Endothelial cell of umbilical vein (primary cell): ENCODE data around the gene SHISA6.

Experiments used
- EZH2 ChIP-seq: IDR thresholded peaks from 2 replicates; pipeline ENCODE4 v1.6.1; 2012; ENCODE audit warnings: borderline replicate concordance, low read depth, mild to moderate bottlenecking, moderate library complexity, low read length, inconsistent platforms; ENCODE audit not compliant: severe bottlenecking
- POLR2A ChIP-seq: IDR thresholded peaks from 2 replicates; pipeline ENCODE4 v1.6.1; 2012; ENCODE audit warnings: low read depth, mild to moderate bottlenecking, control low read depth, low read length
- POLR2AphosphoS5 ChIP-seq: IDR thresholded peaks from 2 replicates; pipeline ENCODE4 v1.6.1; 2012; ENCODE audit warnings: low read depth, mild to moderate bottlenecking, control low read depth, low read length, moderate library complexity; ENCODE audit not compliant: insufficient read depth
- TF ChIP-seq, protein P1 (sequence below), 2 donors: IDR thresholded peaks; 1 replicate in 1 of 2; 2 replicates in 1 of 2; pipeline ENCODE4 v1.5.1; 2011; ENCODE audit warnings: low read length in 2 of 2, mild to moderate bottlenecking in 2 of 2, moderate library complexity in 2 of 2, control low read depth in 1 of 2, inconsistent platforms in 1 of 2, low read depth in 1 of 2; ENCODE audit not compliant: insufficient read depth in 1 of 2; ENCODE audit errors: extremely low read depth in 1 of 2
- TF ChIP-seq, protein P2 (sequence below): IDR thresholded peaks from 2 replicates; pipeline ENCODE4 v1.6.1; 2011; ENCODE audit not compliant: insufficient read depth, insufficient read length

DNA sequence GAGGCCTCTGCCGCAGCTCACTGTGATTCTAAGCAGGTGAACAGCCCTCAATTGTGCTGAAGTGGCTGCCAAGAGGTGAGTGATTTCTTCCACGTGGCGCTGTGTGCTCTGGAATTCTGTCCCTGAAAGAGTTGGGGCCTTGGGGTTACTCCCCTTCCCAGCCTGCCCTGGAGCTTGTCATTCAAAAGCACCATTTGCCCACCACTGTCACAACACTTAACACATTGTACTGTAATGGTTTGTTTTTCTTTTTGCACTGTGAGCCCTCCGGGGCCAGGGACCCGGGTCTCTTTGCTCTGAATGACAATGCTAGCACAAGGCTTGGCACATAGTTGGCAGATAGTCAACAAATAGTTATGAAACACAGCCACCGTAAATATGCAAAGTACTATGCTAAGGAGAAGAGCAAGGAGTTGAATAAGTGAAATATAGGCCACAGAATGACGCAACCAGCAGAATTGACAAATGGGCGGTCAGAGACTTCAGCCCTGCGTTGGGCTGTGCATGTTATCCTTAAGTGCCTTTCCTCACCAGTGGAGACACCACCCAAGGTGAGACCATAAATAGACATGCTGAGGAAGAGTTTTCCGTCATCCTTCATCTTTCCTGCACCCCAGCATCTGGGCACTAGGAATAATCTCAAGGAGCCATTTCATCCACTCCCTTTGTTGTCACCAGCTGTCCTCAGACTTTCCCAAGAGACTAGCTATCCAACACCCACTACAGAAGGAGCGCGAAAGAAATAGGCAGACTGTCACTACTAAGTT lies 245.3 kb downstream of the SHISA6 start:
- TF ChIP-seq, protein P1, sequence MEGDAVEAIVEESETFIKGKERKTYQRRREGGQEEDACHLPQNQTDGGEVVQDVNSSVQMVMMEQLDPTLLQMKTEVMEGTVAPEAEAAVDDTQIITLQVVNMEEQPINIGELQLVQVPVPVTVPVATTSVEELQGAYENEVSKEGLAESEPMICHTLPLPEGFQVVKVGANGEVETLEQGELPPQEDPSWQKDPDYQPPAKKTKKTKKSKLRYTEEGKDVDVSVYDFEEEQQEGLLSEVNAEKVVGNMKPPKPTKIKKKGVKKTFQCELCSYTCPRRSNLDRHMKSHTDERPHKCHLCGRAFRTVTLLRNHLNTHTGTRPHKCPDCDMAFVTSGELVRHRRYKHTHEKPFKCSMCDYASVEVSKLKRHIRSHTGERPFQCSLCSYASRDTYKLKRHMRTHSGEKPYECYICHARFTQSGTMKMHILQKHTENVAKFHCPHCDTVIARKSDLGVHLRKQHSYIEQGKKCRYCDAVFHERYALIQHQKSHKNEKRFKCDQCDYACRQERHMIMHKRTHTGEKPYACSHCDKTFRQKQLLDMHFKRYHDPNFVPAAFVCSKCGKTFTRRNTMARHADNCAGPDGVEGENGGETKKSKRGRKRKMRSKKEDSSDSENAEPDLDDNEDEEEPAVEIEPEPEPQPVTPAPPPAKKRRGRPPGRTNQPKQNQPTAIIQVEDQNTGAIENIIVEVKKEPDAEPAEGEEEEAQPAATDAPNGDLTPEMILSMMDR (IDR thresholded peaks at IDR 0.05; ENCODE audit: extremely low read depth in 1 of 2, insufficient read depth in 1 of 2, low read depth in 1 of 2, low read length in 2 of 2): no peak
- TF ChIP-seq EZH2 (no peak), POLR2AphosphoS5 (no peak), POLR2A (no peak)
- TF ChIP-seq, protein P2, sequence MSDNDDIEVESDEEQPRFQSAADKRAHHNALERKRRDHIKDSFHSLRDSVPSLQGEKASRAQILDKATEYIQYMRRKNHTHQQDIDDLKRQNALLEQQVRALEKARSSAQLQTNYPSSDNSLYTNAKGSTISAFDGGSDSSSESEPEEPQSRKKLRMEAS: no peak
